Left lobe of liver (tissue), 2 donors: ENCODE measurements around the gene ITPR1. TPM values are rescaled to one million over a fixed set of nuclear protein-coding genes. Genes with fewer than 3 reads are reported as not detected.
A peak's percentile ranks its signal among the peaks of the same experiment; 100 is the strongest.

Source experiments
- ATAC-seq: fragments of 200-7000 bp; cut with Tn5 transposase; one replicate; pipeline ENCODE4 v1.9.1; 2020; ENCODE audit warnings: mild to moderate bottlenecking, moderate library complexity
- DNase-seq: peaks from one replicate; pipeline ENCODE4 v3.0.0-alpha.2; 2020; ENCODE audit warnings: low spot score
- total RNA-seq: library from RNA; stranded (reverse); gene quantifications from one replicate; pipeline ENCODE4 v1.2.1, GENCODE V29; 2021
- donor health status: DM: no; HTN: no; CAD: no; lungs with moderate emphysema.
- donor health status: DM: no; HTN: yes; CAD: no.

Gene ITPR1
- total RNA-seq, 1 donor from 2014 or later: 8.7 TPM

DNA sequence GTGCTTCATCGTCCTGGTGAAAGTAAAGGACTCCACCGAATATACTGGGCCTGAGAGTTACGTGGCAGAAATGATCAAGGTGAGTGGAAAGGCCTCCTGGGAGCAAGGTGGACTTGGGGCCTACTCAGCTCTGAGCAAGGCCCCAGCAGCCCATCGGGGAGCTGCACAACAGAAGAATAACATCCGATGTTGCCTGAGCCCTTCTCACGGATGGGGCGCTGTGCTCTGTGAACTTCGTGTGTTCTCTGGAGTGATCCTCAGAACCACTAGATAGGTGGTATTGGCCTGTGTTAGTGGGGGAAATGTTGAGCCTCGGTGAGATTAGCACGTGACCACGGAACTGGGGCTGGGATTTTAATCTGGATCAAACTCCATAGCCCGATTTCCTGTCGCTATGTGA lies 325.0 kb downstream of the ITPR1 start:
- ATAC-seq: no peak
- no peak for DNase-seq

GRCh38 chr3:4818986-4819693 lies 326.0 kb downstream of the ITPR1 start:
- ATAC-seq (no peak), DNase-seq (no peak)

DNA sequence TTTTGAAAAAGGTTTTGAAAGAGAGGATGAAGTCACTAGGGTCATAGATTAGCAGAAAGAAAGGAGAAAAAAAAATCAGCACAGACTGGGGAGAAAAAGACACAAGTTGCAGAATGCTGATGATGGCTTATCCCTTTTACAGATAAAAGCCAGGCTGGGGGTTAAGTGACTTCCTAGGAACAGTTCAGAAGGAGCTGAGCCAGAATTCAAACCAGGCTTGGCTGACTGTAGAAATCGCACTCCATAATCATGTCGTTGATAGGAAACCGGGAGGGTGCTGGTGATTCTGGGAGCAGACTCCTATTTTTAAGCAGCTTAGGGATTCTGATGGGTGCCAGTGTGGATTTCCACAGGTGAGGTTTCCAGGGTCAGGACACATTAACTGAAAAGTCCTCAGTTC lies 326.6 kb downstream of the ITPR1 start:
- ATAC-seq: no peak
- no peak for DNase-seq

DNA sequence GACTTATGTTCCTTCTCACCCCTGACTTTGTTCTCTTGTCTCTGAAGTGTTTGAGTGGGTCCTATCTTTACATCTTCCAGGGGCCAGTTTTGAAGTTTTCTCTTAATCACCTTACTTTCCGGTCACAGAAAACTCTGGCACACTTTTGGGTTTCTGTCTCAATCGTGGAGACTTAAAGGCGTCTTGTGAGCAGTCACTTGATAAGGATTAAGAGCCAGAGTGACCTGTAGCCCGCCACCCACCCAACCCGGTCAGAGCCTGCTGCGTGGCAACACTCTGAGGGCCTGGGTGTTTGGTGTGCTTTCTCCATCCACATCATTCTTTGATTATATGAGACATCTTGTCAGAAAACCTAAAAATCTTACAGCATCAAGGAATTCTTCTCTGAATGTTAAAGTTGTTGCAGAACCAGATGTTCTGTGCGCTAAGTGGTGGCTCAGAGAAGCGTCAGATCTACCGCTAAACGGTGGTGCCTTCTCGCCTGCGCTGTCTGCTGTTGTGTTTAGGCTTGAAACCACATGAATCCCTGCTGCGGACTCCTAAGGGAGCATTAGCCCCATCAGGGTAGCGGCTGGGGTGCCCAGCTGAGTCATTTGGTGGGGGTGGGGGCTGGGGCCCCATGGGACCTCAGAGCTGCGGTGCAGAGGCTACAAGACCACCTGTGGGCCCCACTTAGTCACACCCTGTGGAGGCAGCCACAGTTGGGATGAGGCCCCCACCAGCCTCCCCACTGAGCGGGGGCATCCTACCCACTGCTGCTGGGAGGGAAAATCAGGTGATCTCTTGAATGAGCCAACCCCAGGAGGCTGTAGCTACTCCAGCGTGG lies 327.4 kb downstream of the ITPR1 start:
- DNase-seq (no peak), ATAC-seq (no peak)

- DNase-seq: no peak
- no peak for ATAC-seq
These were observed 328.2 kb downstream of the ITPR1 start for GRCh38 chr3:4821338-4821737.

DNA sequence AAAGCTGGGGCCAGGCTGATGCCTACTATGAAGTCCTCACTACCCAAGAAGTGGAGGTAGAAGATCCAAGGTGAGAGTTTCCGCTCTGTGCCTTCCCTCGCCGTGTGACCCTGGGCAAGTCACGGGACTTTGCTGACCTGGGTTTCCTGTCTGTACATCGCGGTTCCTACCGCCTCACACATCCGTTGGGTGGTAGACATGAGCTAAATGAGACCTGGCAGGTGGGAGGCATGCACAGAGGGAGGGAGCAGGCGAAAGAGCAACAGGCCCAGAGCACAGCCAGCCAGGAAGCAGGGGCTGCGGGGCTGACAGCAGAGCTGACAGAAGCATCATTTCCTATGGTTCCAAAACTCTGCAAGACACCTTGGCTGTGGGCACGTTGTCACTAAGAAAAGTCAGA lies 328.8 kb downstream of the ITPR1 start:
- ATAC-seq (no peak), DNase-seq (no peak)

DNA sequence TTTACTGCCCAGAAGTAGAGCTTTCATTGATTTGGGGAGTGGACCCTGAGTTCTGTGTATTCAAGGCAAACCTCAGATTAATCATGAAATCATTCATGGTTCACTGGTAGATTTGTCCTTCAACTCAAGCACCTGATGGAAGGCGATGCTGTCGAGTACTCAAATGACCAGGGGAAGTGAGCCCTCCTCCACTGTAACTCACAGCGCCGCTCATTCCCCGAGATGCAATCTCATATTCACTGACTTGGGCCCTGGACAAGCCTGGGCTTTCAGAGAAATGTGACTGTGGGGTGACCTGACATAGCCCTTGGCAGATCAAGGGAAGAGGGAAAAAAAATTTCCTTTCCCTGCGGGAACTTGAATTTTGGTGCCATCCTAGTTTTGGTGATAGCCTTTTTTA lies 329.4 kb downstream of the ITPR1 start:
- DNase-seq: no peak
- ATAC-seq: no peak

DNA sequence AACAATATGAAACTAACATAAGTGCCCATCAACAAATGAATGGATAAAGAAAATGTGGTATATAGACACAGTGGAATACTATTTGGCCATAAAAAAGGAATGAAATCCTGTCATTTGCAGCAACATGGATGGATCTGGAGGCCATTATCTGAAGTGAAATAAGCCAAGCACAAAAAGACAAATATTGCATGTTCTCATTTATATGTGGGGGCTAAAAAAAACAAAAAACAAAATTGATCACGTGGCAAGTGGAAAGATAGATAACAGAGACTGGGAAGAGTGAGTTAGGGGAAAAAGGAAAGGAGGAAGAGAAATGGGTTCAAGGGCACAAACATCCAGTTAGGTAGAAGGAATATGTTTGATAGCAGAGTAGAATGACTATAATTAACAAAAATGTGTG lies 330.2 kb downstream of the ITPR1 start:
- ATAC-seq (no peak), DNase-seq (no peak)

DNA sequence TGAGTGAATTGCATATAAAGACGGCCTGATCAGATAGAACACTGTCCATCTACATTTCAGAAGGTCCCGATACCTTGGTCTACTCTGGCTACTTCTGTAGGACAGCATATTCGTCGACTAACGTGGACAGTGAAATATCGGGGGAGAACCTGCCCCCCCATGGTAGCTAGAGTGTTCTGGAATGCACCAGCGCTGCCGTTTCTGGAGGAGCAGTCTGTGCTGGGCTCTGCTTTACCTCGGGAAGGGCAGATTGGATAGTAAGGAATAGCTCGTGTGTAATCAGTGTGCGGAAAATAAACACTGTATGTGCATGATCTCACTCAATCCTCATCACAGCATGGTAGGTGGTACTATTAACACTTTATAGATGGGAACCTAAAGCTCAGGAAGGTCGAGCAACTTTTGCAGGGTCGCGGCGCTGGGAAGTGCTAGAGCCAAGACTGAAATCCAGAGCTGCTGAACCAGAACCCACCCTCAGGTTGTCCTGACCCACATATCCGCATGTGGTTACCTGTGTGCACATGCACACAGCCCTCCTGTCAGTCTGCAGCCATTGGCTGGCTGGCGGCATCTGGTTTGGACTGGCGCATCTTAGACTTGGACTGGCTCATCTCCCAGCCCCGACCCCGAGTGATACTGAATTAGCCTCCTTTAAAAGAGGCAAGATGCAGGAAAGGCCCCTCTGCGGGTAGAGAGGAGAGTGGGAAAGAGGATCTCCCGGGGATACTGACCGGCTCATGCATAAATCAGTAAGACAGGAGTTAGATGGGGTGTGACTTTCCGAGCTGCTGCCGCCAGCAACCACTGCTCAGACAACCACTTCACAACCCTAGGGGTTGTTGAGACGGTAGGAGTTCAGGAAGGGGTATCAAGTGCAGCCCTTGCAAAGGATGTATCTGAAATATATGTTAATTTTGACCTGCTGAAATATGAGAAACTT lies 331.1 kb downstream of the ITPR1 start:
- ATAC-seq: no peak
- DNase-seq: no peak

GRCh38 chr3:4824926-4825325 lies 331.8 kb downstream of the ITPR1 start:
- ATAC-seq (no peak), DNase-seq (no peak)

GRCh38 chr3:4825436-4826236 lies 332.5 kb downstream of the ITPR1 start:
- no peak for DNase-seq
- peak; percentile 76 for ATAC-seq

DNA sequence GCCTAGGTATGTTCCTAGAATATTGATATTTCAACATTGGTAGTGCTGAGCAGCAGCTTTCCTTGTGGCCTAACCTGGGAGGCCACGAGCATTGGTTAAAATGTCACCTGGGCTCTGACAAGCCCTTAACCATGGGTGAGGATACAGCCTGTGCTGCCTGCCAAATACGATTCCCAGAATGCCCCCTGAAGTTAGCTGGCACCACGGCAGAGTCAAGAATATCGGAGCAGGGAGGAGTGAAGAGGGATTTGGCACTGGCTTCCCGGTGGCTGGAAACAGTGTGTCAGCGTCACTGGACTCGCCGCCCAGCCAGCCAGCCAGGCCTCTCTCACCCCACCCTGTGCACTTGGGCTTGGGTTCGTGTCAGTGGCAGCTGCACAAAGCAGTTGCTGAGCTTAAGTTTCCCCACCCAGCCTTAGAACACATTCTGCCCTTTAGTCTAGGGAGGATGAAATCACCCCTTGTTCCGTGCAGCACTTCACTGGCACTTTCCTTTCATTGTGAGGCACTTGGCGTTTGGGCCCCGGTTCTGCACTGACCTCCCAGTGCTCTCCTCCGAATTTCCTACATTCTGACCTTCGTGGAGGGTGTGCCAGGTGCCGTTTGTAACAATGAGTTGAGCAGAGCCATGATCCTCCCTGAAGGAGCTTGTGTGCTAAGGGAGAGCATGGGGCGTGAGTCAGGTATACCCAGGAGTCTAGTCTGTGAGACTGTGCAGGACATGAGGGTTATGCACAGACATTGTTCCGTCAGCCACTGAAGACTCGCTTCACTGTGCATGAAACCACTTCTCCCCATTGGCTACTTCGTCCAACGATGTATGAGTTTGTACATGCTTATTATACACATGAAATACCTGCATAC lies 333.3 kb downstream of the ITPR1 start:
- DNase-seq (peak; percentile 72), ATAC-seq (peak; percentile 86)

DNA sequence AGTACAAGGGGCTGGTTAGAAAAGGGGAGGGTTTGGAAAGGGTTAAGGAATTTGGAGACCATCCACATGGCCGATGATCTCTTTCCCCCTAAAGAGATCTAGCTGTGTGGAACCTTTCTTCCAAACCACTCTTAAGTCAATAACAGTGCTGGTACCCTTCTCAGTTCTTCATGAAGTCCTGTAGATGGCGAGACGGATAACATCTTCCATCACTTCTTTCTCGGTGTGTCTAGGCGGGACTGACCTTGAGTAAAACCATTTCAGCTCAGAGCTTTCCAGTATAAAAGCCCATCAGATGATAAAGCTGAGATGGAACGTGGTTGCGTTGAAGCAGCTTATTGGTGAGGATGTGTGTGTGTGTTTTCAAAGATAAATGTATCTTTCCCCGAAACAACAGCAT lies 334.6 kb downstream of the ITPR1 start:
- no peak for DNase-seq
- no peak for ATAC-seq

DNA sequence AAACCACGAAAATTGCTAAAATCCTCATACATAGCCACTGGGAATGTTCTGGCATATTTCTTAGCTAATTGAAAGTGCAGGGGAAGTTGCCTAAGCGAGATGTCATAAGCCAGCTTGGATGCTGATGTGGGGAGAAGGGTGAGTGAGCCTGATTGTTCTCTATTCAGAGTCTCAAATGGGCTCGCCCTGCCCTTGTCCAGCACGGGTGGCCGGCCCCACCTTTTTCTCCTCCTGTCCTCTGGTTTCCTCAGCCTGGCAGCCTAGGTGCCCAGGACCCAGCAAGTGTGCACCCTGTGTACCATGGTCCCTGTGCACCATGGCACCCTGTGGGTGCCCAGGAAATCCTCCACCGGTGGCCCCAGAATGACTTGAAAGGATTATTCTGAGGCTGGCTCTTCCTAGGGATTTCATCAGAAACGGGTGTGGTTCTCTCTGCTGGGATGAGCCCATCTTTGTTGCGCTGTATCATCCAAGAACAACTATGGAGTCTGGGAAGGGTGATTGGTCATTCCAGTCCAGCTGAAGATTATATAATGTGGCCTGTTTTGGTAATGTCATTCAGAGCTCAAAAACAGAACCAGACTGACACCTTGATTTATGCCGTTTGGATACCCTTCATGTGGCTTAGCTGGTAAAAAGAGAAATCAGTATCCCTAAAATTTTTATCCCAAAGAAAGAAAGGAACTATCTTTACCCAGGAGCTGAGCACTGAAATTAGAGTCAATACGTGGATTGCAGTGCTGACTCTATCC lies 335.3 kb downstream of the ITPR1 start:
- ATAC-seq: no peak
- DNase-seq: no peak

DNA sequence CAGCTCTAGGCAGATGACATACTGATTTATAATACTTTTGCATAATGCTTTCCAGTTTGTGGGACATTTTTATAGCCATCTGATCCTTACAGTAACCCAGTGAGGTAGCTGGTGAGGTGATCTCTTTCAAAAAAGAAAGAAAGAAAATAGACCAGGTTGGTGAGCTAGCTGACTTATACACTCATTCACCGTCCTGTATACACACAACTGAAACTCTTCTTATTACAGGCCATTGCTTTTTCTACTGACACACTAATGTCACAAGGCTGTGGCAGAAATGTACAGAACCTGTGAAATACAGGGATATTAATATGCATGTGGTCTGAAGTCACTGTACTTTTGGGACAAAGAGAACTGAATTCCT lies 335.9 kb downstream of the ITPR1 start:
- no peak for DNase-seq
- ATAC-seq: no peak

GRCh38 chr3:4830586-4830914 lies 337.4 kb downstream of the ITPR1 start:
- ATAC-seq: no peak
- DNase-seq: no peak

- DNase-seq: no peak
- no peak for ATAC-seq
These were observed 338.4 kb downstream of the ITPR1 start for GRCh38 chr3:4831580-4831950.

DNA sequence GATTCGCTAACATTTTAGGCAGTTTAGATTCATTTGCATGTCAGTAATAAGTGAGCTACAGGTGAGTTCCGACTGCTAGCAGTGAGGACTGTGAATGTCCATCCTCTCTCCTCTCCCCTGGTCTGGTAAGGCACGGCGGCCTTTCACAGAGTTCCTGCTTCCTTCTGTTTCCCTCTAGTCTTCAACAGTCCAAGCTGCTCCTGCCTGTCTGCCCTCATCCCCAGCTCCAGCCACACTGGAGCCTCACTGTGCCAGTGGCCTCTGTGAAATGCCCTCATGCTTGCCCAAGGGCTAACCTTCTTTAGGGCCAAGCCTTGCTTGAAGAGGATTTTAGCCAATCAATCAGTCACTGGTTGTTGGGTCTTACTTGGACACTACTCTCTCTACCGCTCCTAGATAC lies 340.3 kb downstream of the ITPR1 start:
- ATAC-seq: no peak
- DNase-seq: no peak

GRCh38 chr3:4834403-4834866 lies 341.3 kb downstream of the ITPR1 start:
- DNase-seq: no peak
- no peak for ATAC-seq
